GM19452 (cell line): ENCODE measurements around the gene ARID5B.
"Not testable (repeated sequence)": the region's sequence is repeated elsewhere in the genome, so short reads cannot be mapped to it uniquely, and the experiment has no call there.

ENCODE experiments used
- ATAC-seq: cut with Tn5 transposase; IDR thresholded peaks from one replicate; pipeline ENCODE4 v1.9.1; 2021; ENCODE audit not compliant: unreplicated experiment

The ARID5B gene

GRCh38 chr10:61900829-61901792, at the start of gene ARID5B:
Gene ARID5B (plus strand): TSS chr10:61901699. CDS start chr10:61901710, 11 bp downstream.
- ATAC-seq: no peak

GRCh38 chr10:61852261-61852660, 49.2 kb upstream of the ARID5B start:
- ATAC-seq: no peak

- no peak for ATAC-seq
These were observed 45.7 kb upstream of the ARID5B start for GRCh38 chr10:61855771-61856170.

GRCh38 chr10:61857746-61858145, 43.8 kb upstream of the ARID5B start:
- no peak for ATAC-seq

- no peak for ATAC-seq
These were observed 41.7 kb upstream of the ARID5B start for GRCh38 chr10:61859786-61860185.

- no peak for ATAC-seq
These were observed 40.3 kb upstream of the ARID5B start for GRCh38 chr10:61860964-61861758.

GRCh38 chr10:61863981-61864380, 37.5 kb upstream of the ARID5B start:
- ATAC-seq: no peak

GRCh38 chr10:61866700-61867368, 34.7 kb upstream of the ARID5B start:
- ATAC-seq: no peak

GRCh38 chr10:61867374-61867773, 34.1 kb upstream of the ARID5B start:
- not testable (repeated sequence) for ATAC-seq

- not testable (repeated sequence) for ATAC-seq
These were observed 33.7 kb upstream of the ARID5B start for GRCh38 chr10:61867817-61868216.

GRCh38 chr10:61869041-61869675, 32.3 kb upstream of the ARID5B start:
- ATAC-seq: no peak

- ATAC-seq: no peak
These were observed 31.5 kb upstream of the ARID5B start for GRCh38 chr10:61869774-61870525.

- no peak for ATAC-seq
These were observed 31.0 kb upstream of the ARID5B start for GRCh38 chr10:61870526-61870895.

- no peak for ATAC-seq
These were observed 30.0 kb upstream of the ARID5B start for GRCh38 chr10:61871487-61871886.

GRCh38 chr10:61877887-61878739, 23.4 kb upstream of the ARID5B start:
- no peak for ATAC-seq

- ATAC-seq: no peak
These were observed 22.8 kb upstream of the ARID5B start for GRCh38 chr10:61878740-61879068.

GRCh38 chr10:61882621-61883370, 18.7 kb upstream of the ARID5B start:
- no peak for ATAC-seq

GRCh38 chr10:61883371-61884025, 18.0 kb upstream of the ARID5B start:
- no peak for ATAC-seq
